Neural progenitor cell (in vitro differentiated cells): ENCODE data around the gene DHODH. TPM values are rescaled to one million over a fixed set of nuclear protein-coding genes. Genes with fewer than 3 reads are reported as not detected.

Experiments used
- DNase-seq: peaks from one replicate; pipeline ENCODE4 v3.0.0-alpha.2; 2016; ENCODE audit warnings: low spot score
- H2AFZ ChIP-seq: fragments of 200-600 bp; sonication (generic); replicated peaks from 2 replicates; pipeline ENCODE4 v1.6.1; 2016; ENCODE audit warnings: antibody characterized with exemption
- H3F3A ChIP-seq: fragments of 200-600 bp; sonication (generic); 2 replicates; pipeline ENCODE4 v1.6.1; 2016; ENCODE audit warnings: antibody characterized with exemption, low read depth
- H3K27ac ChIP-seq: fragments of 200-600 bp; sonication (generic); 2 replicates; pipeline ENCODE4 v1.5.1; 2016; ENCODE audit warnings: mild to moderate bottlenecking
- H3K27me3 ChIP-seq: fragments of 200-600 bp; sonication (generic); 2 replicates; pipeline ENCODE4 v1.6.1; 2016; ENCODE audit warnings: mild to moderate bottlenecking, moderate library complexity
- H3K36me3 ChIP-seq: fragments of 200-600 bp; sonication (generic); 2 replicates; pipeline ENCODE4 v1.5.1; 2016
- H3K4me1 ChIP-seq: fragments of 200-600 bp; sonication (generic); 2 replicates; pipeline ENCODE4 v1.6.1; 2016; ENCODE audit warnings: mixed run types
- H3K4me2 ChIP-seq: fragments of 200-600 bp; sonication (generic); 2 replicates; pipeline ENCODE4 v1.6.1; 2016
- H3K4me3 ChIP-seq: fragments of 200-600 bp; sonication (generic); 2 replicates; pipeline ENCODE4 v1.5.1; 2016
- H3K79me2 ChIP-seq: fragments of 200-600 bp; sonication (generic); 2 replicates; pipeline ENCODE4 v1.6.1; 2016; ENCODE audit warnings: low read depth
- H3K9ac ChIP-seq: fragments of 200-600 bp; sonication (generic); 2 replicates; pipeline ENCODE4 v1.6.1; 2016
- H3K9me3 ChIP-seq: fragments of 200-600 bp; sonication (generic); 2 replicates; pipeline ENCODE4 v1.5.1; 2016; ENCODE audit warnings: low read depth
- H4K20me1 ChIP-seq: fragments of 200-600 bp; sonication (generic); 2 replicates; pipeline ENCODE4 v1.6.1; 2016; ENCODE audit warnings: low read depth
- H3K27ac Mint-ChIP-seq: 3 replicates; pipeline ENCODE4 v1.8.0; 2021; ENCODE audit warnings: mixed read lengths
- H3K27me3 Mint-ChIP-seq: 2 replicates; pipeline ENCODE4 v1.8.0; 2022; ENCODE audit warnings: low read depth, mild to moderate bottlenecking, inconsistent platforms, moderate library complexity, mixed read lengths; ENCODE audit not compliant: insufficient read depth
- H3K36me3 Mint-ChIP-seq: 3 replicates; pipeline ENCODE4 v1.8.0; 2021; ENCODE audit warnings: mixed read lengths
- H3K4me1 Mint-ChIP-seq: 3 replicates; pipeline ENCODE4 v1.8.0; 2021; ENCODE audit warnings: mixed read lengths
- H3K4me3 Mint-ChIP-seq: 3 replicates; pipeline ENCODE4 v1.8.0; 2021; ENCODE audit warnings: mild to moderate bottlenecking, moderate library complexity, mixed read lengths
- H3K9me3 Mint-ChIP-seq: 3 replicates; pipeline ENCODE4 v1.8.0; 2020; ENCODE audit warnings: mixed read lengths
- EZH2 ChIP-seq: fragments of 200-600 bp; sonication (generic); IDR thresholded peaks from 2 replicates; pipeline ENCODE4 v1.6.1; 2017; ENCODE audit warnings: antibody characterized with exemption, mild to moderate bottlenecking, moderate library complexity
- EZH2phosphoT487 ChIP-seq: fragments of 200-600 bp; sonication (generic); IDR thresholded peaks from 2 replicates; pipeline ENCODE4 v1.6.1; 2017; ENCODE audit warnings: antibody characterized with exemption
- total RNA-seq: library from RNA; depleted of rRNA; stranded (reverse); fragments of >200 nt; gene quantifications from 2 replicates; pipeline ENCODE4 v1.2.3, GENCODE V29; 2015; ENCODE audit warnings: low replicate concordance
- TF ChIP-seq, protein P1 (sequence below): fragments of 200-600 bp; sonication (generic); IDR thresholded peaks from 2 replicates; pipeline ENCODE4 v1.5.1; 2017; ENCODE audit warnings: antibody characterized with exemption, mild to moderate bottlenecking

The DHODH gene
- total RNA-seq, 1 donor from 2014 or later: 7.2 TPM

DNA sequence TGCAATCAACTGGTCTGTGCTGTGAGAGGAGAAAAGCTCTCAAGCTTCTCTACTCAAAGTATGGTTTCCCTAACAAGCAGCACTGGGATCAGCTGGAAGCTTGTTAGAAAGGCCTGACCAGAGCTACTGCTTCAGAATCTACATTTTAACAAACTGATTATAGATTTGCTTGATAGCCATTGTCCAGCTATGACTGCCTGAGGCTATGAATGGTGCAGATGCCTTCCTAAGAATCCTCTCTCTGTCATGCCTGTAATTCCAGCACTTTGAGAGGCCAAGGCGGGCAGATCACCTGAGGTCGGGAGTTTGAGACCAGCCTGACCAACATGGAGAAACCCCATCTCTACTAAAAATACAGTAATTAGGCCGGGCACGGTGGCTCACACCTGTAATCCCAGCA, 37.0 kb upstream of the DHODH start:
- Histone ChIP-seq H3K4me2 (no peak overlapping the region), H3K27ac (no peak overlapping the region), H3K9ac (no peak overlapping the region), H3K9me3 (no peaks in the 10 kb centered on the region), H3K36me3 (no peaks in the 10 kb centered on the region), H3K4me1 (no peaks in the 10 kb centered on the region), H3K79me2 (no peaks in the 10 kb centered on the region), H4K20me1 (no peaks in the 10 kb centered on the region), H3F3A (no peaks in the 10 kb centered on the region), H2AFZ (no peak overlapping the region), H3K4me3 (no peak overlapping the region), H3K27me3 (no peaks in the 10 kb centered on the region)
- Mint-ChIP-seq H3K9me3 (no peaks in the 10 kb centered on the region), H3K36me3 (no peaks in the 10 kb centered on the region), H3K4me3 (no peak overlapping the region), H3K27ac (no peak overlapping the region), H3K4me1 (no peaks in the 10 kb centered on the region), H3K27me3 (peaks cover 2% of the 10 kb centered on the region)
- TF ChIP-seq, protein P1, sequence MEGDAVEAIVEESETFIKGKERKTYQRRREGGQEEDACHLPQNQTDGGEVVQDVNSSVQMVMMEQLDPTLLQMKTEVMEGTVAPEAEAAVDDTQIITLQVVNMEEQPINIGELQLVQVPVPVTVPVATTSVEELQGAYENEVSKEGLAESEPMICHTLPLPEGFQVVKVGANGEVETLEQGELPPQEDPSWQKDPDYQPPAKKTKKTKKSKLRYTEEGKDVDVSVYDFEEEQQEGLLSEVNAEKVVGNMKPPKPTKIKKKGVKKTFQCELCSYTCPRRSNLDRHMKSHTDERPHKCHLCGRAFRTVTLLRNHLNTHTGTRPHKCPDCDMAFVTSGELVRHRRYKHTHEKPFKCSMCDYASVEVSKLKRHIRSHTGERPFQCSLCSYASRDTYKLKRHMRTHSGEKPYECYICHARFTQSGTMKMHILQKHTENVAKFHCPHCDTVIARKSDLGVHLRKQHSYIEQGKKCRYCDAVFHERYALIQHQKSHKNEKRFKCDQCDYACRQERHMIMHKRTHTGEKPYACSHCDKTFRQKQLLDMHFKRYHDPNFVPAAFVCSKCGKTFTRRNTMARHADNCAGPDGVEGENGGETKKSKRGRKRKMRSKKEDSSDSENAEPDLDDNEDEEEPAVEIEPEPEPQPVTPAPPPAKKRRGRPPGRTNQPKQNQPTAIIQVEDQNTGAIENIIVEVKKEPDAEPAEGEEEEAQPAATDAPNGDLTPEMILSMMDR: no peak
- no peak for TF ChIP-seq EZH2phosphoT487
- TF ChIP-seq EZH2: no peak
- no peak for DNase-seq

DNA sequence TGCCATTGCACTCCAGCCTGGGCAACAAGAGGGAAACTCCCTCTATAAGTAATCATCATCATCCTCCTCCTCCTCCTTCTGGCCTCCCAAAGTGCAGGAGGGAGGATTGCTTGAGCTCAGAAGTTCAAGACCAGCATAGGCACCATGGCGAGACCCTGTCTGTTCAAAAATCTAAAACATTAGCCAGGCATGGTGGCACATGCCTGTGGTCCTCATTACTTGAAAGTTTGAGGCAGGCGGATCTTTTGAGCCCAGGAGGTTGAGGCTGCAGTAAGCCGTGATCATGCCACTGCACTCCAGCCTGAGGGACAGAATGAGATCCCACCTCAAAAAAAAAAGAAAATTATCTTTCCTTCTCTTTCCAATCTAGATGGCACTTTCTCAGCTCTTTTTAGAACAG, 36.2 kb upstream of the DHODH start:
- Histone ChIP-seq H3K9me3 (no peaks in the 10 kb centered on the region), H3K79me2 (no peaks in the 10 kb centered on the region), H3K4me1 (no peaks in the 10 kb centered on the region), H3K9ac (no peak overlapping the region), H4K20me1 (no peaks in the 10 kb centered on the region), H3F3A (no peaks in the 10 kb centered on the region), H3K4me3 (no peak overlapping the region), H2AFZ (no peak overlapping the region), H3K36me3 (no peaks in the 10 kb centered on the region), H3K4me2 (no peak overlapping the region), H3K27me3 (no peaks in the 10 kb centered on the region), H3K27ac (no peak overlapping the region)
- Mint-ChIP-seq H3K27ac (no peak overlapping the region), H3K4me3 (no peak overlapping the region), H3K27me3 (peaks cover 2% of the 10 kb centered on the region), H3K9me3 (no peaks in the 10 kb centered on the region), H3K36me3 (no peaks in the 10 kb centered on the region), H3K4me1 (no peaks in the 10 kb centered on the region)
- DNase-seq: no peak
- TF ChIP-seq EZH2 (no peak), EZH2phosphoT487 (no peak)
- TF ChIP-seq, protein P1: no peak

DNA sequence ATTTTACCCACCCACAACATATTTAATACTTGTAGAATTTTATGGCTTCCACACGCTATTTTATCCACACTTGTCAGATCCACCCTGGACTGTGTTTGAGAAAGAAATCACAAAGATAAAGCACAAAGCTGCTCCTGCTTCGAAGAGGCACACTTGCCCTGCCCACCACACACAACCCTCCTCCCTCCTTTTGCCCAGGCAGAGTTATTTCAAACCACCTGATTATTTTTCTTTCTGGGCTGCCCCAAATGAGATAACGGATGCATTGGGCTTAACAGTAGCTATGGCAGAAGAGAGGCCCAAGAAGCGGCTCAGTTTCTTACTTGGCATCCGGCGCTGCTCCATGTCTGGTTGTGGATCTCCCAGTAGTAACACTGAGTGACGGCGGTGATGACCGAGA, 35.5 kb upstream of the DHODH start:
- no peak for DNase-seq
- H3K27ac Mint-ChIP-seq: no peak overlapping the region
- Histone ChIP-seq H3K9ac (no peak overlapping the region), H3K27me3 (no peaks in the 10 kb centered on the region), H3K9me3 (no peaks in the 10 kb centered on the region), H4K20me1 (no peaks in the 10 kb centered on the region), H3K36me3 (no peaks in the 10 kb centered on the region), H2AFZ (no peak overlapping the region), H3K4me1 (no peaks in the 10 kb centered on the region), H3K27ac (no peak overlapping the region), H3K79me2 (no peaks in the 10 kb centered on the region), H3K4me2 (no peak overlapping the region), H3F3A (no peaks in the 10 kb centered on the region), H3K4me3 (no peak overlapping the region)
- H3K4me3 Mint-ChIP-seq: no peak overlapping the region
- H3K36me3 Mint-ChIP-seq: no peaks in the 10 kb centered on the region
- H3K27me3 Mint-ChIP-seq: no peaks in the 10 kb centered on the region
- H3K9me3 Mint-ChIP-seq: no peaks in the 10 kb centered on the region
- H3K4me1 Mint-ChIP-seq: no peaks in the 10 kb centered on the region
- TF ChIP-seq, protein P1: no peak
- TF ChIP-seq EZH2phosphoT487 (no peak), EZH2 (no peak)
